GM12801 (cell line): ENCODE measurements around the gene JUNB.

Experiments
- CTCF ChIP-seq: IDR thresholded peaks from one replicate; pipeline ENCODE4 v1.5.1; 2011; ENCODE audit warnings: control low read depth; ENCODE audit not compliant: insufficient read length; ENCODE audit errors: extremely low read depth

Gene JUNB

DNA sequence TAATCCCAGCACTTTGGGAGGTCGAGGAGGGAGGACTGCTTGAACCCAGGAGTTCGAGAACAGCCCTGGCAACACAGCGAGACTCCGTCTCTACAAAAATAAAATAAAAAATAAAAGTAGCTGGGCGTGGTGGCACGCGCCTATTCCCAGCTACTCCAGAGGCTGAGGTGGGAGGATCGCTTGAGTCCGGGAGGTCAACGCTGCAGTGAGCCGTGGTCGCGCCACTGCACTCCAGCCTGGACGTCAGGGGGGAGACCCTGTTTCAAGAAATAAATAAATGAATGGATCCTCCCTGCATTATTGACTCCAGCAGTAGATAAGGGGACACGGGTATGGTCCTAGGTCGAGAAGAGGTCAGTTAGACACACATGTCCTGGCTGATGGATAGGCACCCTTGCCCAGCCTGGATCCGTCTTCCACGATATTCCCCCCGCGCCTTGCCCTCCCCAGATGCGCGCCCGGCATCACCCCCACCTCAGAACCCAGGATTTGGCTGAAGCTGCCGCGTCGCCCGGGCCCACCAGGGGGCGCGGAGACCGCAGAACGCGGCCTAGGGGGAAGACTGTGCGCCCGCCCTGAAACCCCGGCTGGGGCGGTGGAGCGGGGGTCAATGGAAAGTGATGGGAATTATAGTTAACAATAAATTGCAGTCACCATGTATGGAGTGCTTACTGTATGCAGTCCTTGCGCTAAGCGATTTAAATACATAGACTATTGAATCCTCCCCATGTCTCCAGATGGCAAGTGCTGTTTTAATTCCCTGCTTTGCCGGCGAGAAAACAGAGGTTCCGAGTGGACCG is 13.9 kb upstream of the JUNB start:
- TF ChIP-seq CTCF: no peak

- TF ChIP-seq CTCF: no peak
Observed at GRCh38 chr19:12778017-12778904, 13.0 kb upstream of the JUNB start.

GRCh38 chr19:12778905-12779161 is 12.5 kb upstream of the JUNB start:
- no peak for TF ChIP-seq CTCF

DNA sequence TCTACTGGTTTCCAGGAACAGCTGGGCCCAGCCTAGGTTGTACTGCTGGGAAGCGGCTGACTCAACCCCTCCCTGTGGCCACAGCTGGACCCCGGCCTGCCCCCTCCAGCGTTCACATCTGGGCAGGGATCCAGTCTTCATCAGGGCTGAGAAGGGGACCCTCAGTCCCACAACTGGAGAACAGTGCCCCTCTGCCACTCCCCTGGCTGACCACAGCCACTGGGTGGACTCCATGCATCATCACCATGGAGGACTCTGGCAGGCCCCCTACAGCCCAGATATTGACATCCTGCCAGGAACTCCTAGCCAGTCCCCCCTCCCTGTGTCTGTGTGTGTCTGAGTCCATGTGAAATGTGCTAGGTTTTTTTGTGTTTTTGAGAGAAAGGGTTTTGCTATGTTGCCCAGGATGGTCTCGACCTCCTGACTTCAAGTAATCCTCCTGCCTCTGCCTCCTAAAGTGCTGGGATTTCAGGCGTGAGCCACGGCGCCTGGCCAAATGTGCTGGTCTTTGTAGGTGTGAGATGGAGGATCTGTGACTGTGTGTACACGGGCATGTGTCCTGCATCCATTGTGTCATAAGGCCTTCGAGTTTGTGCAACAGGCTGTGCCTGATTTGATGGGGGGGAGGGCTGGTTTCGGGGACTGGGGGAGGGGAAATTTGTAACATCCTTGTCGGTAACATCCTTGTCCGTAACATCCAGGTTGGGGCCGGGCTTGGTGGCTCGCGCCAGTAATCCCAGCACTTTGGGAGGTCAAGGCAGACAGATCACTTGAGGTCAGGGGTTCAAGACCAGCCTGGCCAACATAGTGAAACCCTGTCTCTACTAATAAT is 11.9 kb upstream of the JUNB start:
- no peak for TF ChIP-seq CTCF

DNA sequence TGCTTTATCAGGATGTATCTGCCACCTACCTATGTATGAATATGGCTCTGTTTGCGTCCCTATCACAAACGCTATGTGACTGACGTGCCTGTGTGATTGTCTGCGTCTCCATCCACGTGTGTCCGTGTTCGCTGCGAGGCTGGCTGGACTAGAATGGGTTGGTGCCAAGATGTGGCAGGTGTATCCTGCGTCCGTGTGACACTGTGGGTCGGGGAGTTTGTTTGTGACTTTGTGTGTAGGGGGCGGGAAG is 9.2 kb upstream of the JUNB start:
- TF ChIP-seq CTCF: no peak

- no peak for TF ChIP-seq CTCF
Observed at GRCh38 chr19:12782424-12783290, 8.6 kb upstream of the JUNB start.

DNA sequence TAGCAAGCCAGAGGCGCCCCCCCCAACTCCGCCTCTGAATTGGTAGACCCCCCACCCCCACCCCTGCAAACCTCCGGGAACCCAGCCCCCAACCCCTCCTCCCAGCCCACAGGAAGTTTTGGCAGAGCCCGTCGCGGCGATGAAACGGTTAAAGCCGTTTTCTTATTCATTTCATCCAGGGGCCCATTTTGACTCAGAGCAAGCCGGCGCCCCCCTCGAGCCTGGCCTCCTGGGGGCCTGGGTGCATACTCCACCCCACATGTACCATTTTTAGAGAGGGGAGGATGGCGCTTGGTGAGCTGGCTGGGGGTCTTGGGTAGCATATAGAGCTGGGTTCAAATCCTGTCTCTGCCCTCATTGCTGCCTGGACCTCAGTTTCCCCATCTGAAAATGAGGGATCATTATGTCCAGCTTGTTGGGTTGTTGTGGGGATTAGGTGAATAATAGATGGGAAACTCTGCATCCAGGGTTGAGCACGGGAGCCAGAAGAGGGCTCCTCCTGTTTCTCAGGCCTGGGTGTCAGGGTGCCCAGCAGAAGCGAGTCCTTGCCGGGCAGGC is 7.9 kb upstream of the JUNB start:
- TF ChIP-seq CTCF: no peak
